MCF 10A (cell line): ENCODE results near the gene TFF3. TPM values are rescaled to one million over a fixed set of nuclear protein-coding genes. Genes with fewer than 3 reads are reported as not detected.

Experiments
- BruUV-seq: library from RNA; stranded (reverse); fragments of 400-500 nt; replicated peaks from 2 replicates; lab custom pipeline; 2021; lab: Mats Ljungman, UMichigan
- CTCF ChIA-PET: fragments of 300-600 bp; sonication (Branson Sonifier 250); formaldehyde crosslinking; extraction: SDS; loops from one replicate; lab custom pipeline; 2021; ENCODE audit warnings: antibody characterized with exemption, inconsistent platforms; lab: Yijun Ruan, JAX
- POLR2A ChIA-PET: fragments of 300-600, 350-650 bp; sonication (Branson Sonifier 250); formaldehyde crosslinking; extraction: SDS; loops from one replicate; lab custom pipeline; 2020; ENCODE audit warnings: antibody characterized with exemption, inconsistent platforms; lab: Yijun Ruan, JAX
- DNase-seq: peaks from one replicate; pipeline ENCODE4 v3.0.0-alpha.2; 2018; ENCODE audit not compliant: unreplicated experiment
- H3K27ac Mint-ChIP-seq: one replicate; pipeline ENCODE4 v1.8.0; 2022; ENCODE audit warnings: mild to moderate bottlenecking, low read depth, mixed read lengths; ENCODE audit not compliant: unreplicated experiment
- H3K27me3 Mint-ChIP-seq: one replicate; pipeline ENCODE4 v1.8.0; 2022; ENCODE audit warnings: mixed read lengths; ENCODE audit not compliant: insufficient read depth, unreplicated experiment
- H3K36me3 Mint-ChIP-seq: one replicate; pipeline ENCODE4 v1.8.0; 2022; ENCODE audit warnings: mild to moderate bottlenecking, moderate library complexity, mixed read lengths; ENCODE audit not compliant: insufficient read depth, unreplicated experiment
- H3K4me1 Mint-ChIP-seq: one replicate; pipeline ENCODE4 v1.8.0; 2022; ENCODE audit warnings: mixed read lengths; ENCODE audit not compliant: insufficient read depth, unreplicated experiment
- H3K4me3 Mint-ChIP-seq: one replicate; pipeline ENCODE4 v1.8.0; 2022; ENCODE audit warnings: mild to moderate bottlenecking, moderate library complexity, mixed read lengths; ENCODE audit not compliant: unreplicated experiment
- H3K9me3 Mint-ChIP-seq: one replicate; pipeline ENCODE4 v1.8.0; 2022; ENCODE audit warnings: mixed read lengths; ENCODE audit not compliant: unreplicated experiment
- intact Hi-C: fragments of 100-400 bp; cut with micrococcal nuclease; formaldehyde crosslinking; loops from 2 replicates; pipeline ENCODE4 v1.14.1; 2022
- total RNA-seq: library from RNA; stranded (reverse); gene quantifications from 2 replicates; pipeline ENCODE4 v1.2.3, GENCODE V29; 2022
- TF ChIP-seq, protein P1 (sequence below): fragments of 200-600 bp; IDR thresholded peaks from one replicate; pipeline ENCODE4 v1.8.0; 2022; ENCODE audit warnings: antibody characterized with exemption, mild to moderate bottlenecking; ENCODE audit not compliant: unreplicated experiment

The TFF3 gene
- total RNA-seq, 1 experiment from 2014 or later: not detected

GRCh38 chr21:42269386-42269785, 45.8 kb downstream of the TFF3 start:
- H3K4me1 Mint-ChIP-seq: peaks cover 15% of the 10 kb centered on the region

GRCh38 chr21:42266971-42267556, 48.1 kb downstream of the TFF3 start:
- ChIA-PET CTCF (no interaction called here), POLR2A (no interaction called here)
- TF ChIP-seq, protein P1, sequence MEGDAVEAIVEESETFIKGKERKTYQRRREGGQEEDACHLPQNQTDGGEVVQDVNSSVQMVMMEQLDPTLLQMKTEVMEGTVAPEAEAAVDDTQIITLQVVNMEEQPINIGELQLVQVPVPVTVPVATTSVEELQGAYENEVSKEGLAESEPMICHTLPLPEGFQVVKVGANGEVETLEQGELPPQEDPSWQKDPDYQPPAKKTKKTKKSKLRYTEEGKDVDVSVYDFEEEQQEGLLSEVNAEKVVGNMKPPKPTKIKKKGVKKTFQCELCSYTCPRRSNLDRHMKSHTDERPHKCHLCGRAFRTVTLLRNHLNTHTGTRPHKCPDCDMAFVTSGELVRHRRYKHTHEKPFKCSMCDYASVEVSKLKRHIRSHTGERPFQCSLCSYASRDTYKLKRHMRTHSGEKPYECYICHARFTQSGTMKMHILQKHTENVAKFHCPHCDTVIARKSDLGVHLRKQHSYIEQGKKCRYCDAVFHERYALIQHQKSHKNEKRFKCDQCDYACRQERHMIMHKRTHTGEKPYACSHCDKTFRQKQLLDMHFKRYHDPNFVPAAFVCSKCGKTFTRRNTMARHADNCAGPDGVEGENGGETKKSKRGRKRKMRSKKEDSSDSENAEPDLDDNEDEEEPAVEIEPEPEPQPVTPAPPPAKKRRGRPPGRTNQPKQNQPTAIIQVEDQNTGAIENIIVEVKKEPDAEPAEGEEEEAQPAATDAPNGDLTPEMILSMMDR: no peak
- Mint-ChIP-seq H3K27me3 (no peaks in the 10 kb centered on the region), H3K9me3 (no peaks in the 10 kb centered on the region), H3K4me3 (no peak overlapping the region), H3K4me1 (peaks cover 15% of the 10 kb centered on the region), H3K27ac (peak overlapping the region; percentile 22), H3K36me3 (no peaks in the 10 kb centered on the region)
- no TSS peak for BruUV-seq
- intact Hi-C loops: no loop called here
- no peak for DNase-seq

More at GRCh38 chr21:42269386-42269785, 45.8 kb downstream of the TFF3 start:
- CTCF ChIA-PET: no interaction called here
- DNase-seq: no peak
- Mint-ChIP-seq H3K4me3 (no peak overlapping the region), H3K27me3 (no peaks in the 10 kb centered on the region), H3K36me3 (peaks cover under 1% of the 10 kb centered on the region), H3K9me3 (no peaks in the 10 kb centered on the region), H3K27ac (no peak overlapping the region)
- TF ChIP-seq, protein P1: no peak
- BruUV-seq: no TSS peak
- POLR2A ChIA-PET: no interaction called here
- intact Hi-C loops: no loop called here

DNA sequence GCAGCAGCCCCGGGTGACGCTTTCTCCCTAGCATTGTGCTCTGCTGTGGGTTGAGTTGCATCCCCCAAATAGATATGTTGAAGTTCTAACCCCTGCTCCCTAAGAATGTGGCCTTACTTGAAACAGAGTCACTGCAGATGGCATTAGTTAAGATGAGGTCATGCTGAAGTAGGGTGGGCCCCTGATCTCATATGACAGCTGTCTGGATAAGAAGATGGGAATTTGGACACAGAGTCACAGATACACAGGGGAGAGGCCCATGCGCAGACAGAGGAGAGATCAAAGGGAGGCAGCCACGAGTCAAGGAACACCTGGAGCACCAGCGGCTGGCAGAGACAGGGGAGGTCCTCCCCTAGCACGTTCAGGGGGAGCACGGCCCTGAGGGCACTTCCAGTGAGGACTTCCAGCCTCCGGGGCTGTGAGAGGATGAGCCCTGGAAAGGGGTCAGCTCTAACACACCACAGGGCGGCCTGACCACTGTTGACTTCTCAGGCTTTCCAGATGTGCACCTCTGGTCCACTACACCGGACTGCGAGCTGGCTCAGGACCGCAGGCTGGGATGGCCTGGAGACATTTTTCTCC, 49.9 kb downstream of the TFF3 start:
- CTCF ChIA-PET: no interaction called here
- intact Hi-C loops: no loop called here
- no peaks in the 10 kb centered on the region for H3K27me3 Mint-ChIP-seq
- H3K4me1 Mint-ChIP-seq: peaks cover 15% of the 10 kb centered on the region
- H3K27ac Mint-ChIP-seq: no peak overlapping the region
- no TSS peak for BruUV-seq
- H3K4me3 Mint-ChIP-seq: no peak overlapping the region
- POLR2A ChIA-PET: no interaction called here
- no peaks in the 10 kb centered on the region for H3K9me3 Mint-ChIP-seq
- no peak for DNase-seq
- TF ChIP-seq, protein P1: no peak
- H3K36me3 Mint-ChIP-seq: no peaks in the 10 kb centered on the region

DNA sequence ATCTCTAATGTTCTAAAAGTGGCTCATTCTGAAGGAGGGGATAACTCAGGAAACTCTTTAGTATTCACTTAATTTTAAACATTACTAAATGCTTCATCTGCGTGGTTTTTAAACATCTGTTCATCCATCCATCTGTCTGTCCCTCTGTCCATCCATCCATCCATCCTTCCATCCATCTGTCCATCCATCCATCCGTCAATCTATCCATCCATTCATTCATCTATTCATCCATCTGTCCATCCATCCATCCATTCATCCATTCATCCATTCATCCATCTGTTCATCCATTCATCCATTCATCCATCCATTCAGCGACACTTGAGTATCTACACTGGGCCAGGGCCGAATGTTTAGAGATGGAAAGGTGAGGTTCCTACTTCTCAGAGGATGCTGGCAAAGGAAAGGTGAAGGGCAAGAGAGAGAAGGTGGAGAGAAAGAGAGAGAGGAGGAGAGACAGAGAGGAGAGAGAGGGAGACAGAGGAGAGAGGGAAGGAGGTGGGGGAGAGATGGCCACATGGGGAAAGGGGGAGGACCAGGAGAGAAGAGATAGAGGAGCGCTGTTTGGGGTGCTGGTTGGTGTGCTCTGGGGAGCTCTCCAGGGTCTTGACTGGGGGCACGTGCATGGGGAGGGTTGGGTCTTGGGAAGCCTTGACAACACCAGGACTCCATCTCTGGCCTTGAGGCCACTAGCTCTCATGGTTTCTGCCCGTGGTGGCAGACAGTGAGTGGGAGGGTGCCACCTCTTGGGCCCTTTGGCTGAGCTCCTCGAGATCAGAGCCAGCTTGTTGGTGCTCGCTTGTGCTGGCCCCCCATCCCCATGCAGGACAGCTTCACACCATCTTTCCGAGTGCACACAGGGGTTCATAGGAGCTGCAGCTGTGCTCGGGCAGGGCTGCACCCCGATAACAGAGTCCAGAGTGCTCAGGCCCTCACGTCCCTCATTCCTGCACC, 50.7 kb downstream of the TFF3 start:
- BruUV-seq: no TSS peak
- Mint-ChIP-seq H3K27me3 (no peaks in the 10 kb centered on the region), H3K9me3 (no peaks in the 10 kb centered on the region), H3K36me3 (no peaks in the 10 kb centered on the region), H3K27ac (no peak overlapping the region), H3K4me3 (no peak overlapping the region), H3K4me1 (peaks cover 15% of the 10 kb centered on the region)
- no peak for DNase-seq
- TF ChIP-seq, protein P1: no peak
- ChIA-PET CTCF (interaction anchor here (0.6 kb wide), 1 partner anchor 14 kb away, joined by 3 read pairs; no protein-coding TSS in a partner anchor), POLR2A (no interaction called here)
- intact Hi-C loops: no loop called here
